Upper lobe of left lung (tissue), 6 donors: ENCODE data around the gene ADAMTS4. TPM values are rescaled to one million over a fixed set of nuclear protein-coding genes. Genes with fewer than 3 reads are reported as not detected.

Source experiments
- ATAC-seq, 2 donors: fragments of 200-7000 bp; cut with Tn5 transposase; one replicate each; pipeline ENCODE4 v1.9.1; 2022; ENCODE audit warnings: mild to moderate bottlenecking in 2 of 2, moderate library complexity in 2 of 2; ENCODE audit not compliant: low FRiP score in 2 of 2
- DNase-seq, 2 donors: peaks; one replicate each; pipeline ENCODE4 v3.0.0-alpha.2; 2019 to 2020
- H3K27ac ChIP-seq, 4 donors: fragments of 200-600 bp; sonication (generic); one replicate each; pipeline ENCODE4 v1.5.1; 2016 to 2019
- H3K27me3 ChIP-seq, 4 donors: fragments of 200-600 bp; sonication (generic); one replicate each; pipeline ENCODE4 v1.5.1; 2017 to 2019
- H3K36me3 ChIP-seq, 4 donors: fragments of 200-600 bp; sonication (generic); one replicate each; pipeline ENCODE4 v1.5.1; 2016 to 2019
- H3K4me1 ChIP-seq, 4 donors: fragments of 200-600 bp; sonication (generic); one replicate each; pipeline ENCODE4 v1.5.1; 2018 to 2019
- H3K4me3 ChIP-seq, 4 donors: fragments of 200-600 bp; sonication (generic); one replicate each; pipeline ENCODE4 v1.5.1; 2017 to 2019; ENCODE audit warnings: mild to moderate bottlenecking in 2 of 4, moderate library complexity in 1 of 4
- H3K9me3 ChIP-seq, 4 donors: fragments of 200-600 bp; sonication (generic); one replicate each; pipeline ENCODE4 v1.5.1; 2018 to 2019
- CTCF ChIP-seq, 6 experiments: fragments of 450-650 bp in 4 of 6; fragments of 200-600 bp in 2 of 6; sonication (generic) in 2 of 6; IDR thresholded peaks; one replicate each; pipeline ENCODE4 v1.5.1; 2016 to 2019; ENCODE audit warnings: antibody characterized with exemption in 6 of 6
- EP300 ChIP-seq, 4 donors: sonication (generic); formaldehyde crosslinking; IDR thresholded peaks; one replicate each; pipeline ENCODE4 v1.5.1; 2017; ENCODE audit warnings: antibody characterized with exemption in 4 of 4, control low read depth in 2 of 4
- POLR2A ChIP-seq, 4 donors: fragments of 450-650 bp; IDR thresholded peaks; one replicate each; pipeline ENCODE4 v1.5.1; 2016 to 2017; ENCODE audit warnings: antibody characterized with exemption in 4 of 4, mild to moderate bottlenecking in 2 of 4
- POLR2AphosphoS5 ChIP-seq, 2 donors: sonication (generic); formaldehyde crosslinking; IDR thresholded peaks; one replicate each; pipeline ENCODE4 v1.5.1; 2017; ENCODE audit warnings: antibody characterized with exemption in 2 of 2
- WGBS, 2 donors: methylation state at CpG; one replicate each; pipeline ENCODE4 v1.1.5; 2017 to 2018; 5-methylcytosine and 5-hydroxymethylcytosine counted together
- total RNA-seq, 6 donors: library from RNA; depleted of rRNA in 4 of 6; stranded (reverse); fragments of >200 nt in 4 of 6; gene quantifications; one replicate each; pipeline versions ENCODE4 v1.1.0 to v1.2.1, GENCODE V29; 2016 to 2021
- donor health status: DM: no; HTN: no; CAD: no; lungs with moderate emphysema.
- donor health status: DM: no; HTN: yes; CAD: no; lungs with severe emphysema.

The ADAMTS4 gene
- total RNA-seq, 6 donors from 2014 or later = 0.91 to 18.6 (median 3.0) TPM

- TF ChIP-seq CTCF (IDR thresholded peaks at IDR 0.05) (no peak), POLR2A (IDR thresholded peaks at IDR 0.05) (no peak), EP300 (IDR thresholded peaks at IDR 0.05) (no peak)
- ATAC-seq (no peak), DNase-seq (no peak)
- Histone ChIP-seq H3K4me1 (peaks cover 29 to 35% (median 31%) of the 10 kb centered on the region in 4 donors), H3K9me3 (no peaks in the 10 kb centered on the region), H3K36me3 (peaks cover 0 to 10% (median 0%) of the 10 kb centered on the region in 4 donors), H3K27me3 (no peaks in the 10 kb centered on the region), H3K27ac (no peak overlapping the region), H3K4me3 (no peak overlapping the region)
- 97 to 99% methylated on average over 5 of the region's 5 CpGs for WGBS, 2 donors
Observed at GRCh38 chr1:161189036-161189435, 9.8 kb downstream of the ADAMTS4 start.

GRCh38 chr1:161188381-161188780 lies 10.5 kb downstream of the ADAMTS4 start:
- ATAC-seq = no peak
- peaks cover 33 to 41% (median 34%) of the 10 kb centered on the region in 4 donors for H3K4me1 ChIP-seq
- TF ChIP-seq CTCF (IDR thresholded peaks at IDR 0.05) (no peak), POLR2A (IDR thresholded peaks at IDR 0.05) (no peak), POLR2AphosphoS5 (IDR thresholded peaks at IDR 0.05) (no peak), EP300 (IDR thresholded peaks at IDR 0.05) (no peak)
- H3K9me3 ChIP-seq = no peaks in the 10 kb centered on the region
- H3K27me3 ChIP-seq = no peaks in the 10 kb centered on the region
- 73% methylated on average over 6 of the region's 6 CpGs for WGBS, 2 donors
- H3K36me3 ChIP-seq = peaks cover 0 to 10% (median 0%) of the 10 kb centered on the region in 4 donors
- no peak for DNase-seq
- no peak overlapping the region for H3K27ac ChIP-seq
- no peak overlapping the region for H3K4me3 ChIP-seq

- no peak for DNase-seq
- TF ChIP-seq POLR2AphosphoS5 (IDR thresholded peaks at IDR 0.05) (no peak), CTCF (IDR thresholded peaks at IDR 0.05) (no peak), EP300 (IDR thresholded peaks at IDR 0.05) (no peak), POLR2A (IDR thresholded peaks at IDR 0.05) (no peak)
- no peak for ATAC-seq
- Histone ChIP-seq H3K4me1 (peaks cover 33 to 40% (median 34%) of the 10 kb centered on the region in 4 donors), H3K36me3 (peaks cover 0 to 10% (median 0%) of the 10 kb centered on the region in 4 donors), H3K27me3 (no peaks in the 10 kb centered on the region), H3K4me3 (no peak overlapping the region), H3K27ac (no peak overlapping the region), H3K9me3 (no peaks in the 10 kb centered on the region)
- 75 to 77% methylated on average over 3 of the region's 3 CpGs for WGBS, 2 donors
Observed at GRCh38 chr1:161187311-161187710, 11.5 kb downstream of the ADAMTS4 start.

- no peaks in the 10 kb centered on the region for H3K9me3 ChIP-seq
- peak in 1 of 2 donors; percentile 65 for ATAC-seq
- H3K4me3 ChIP-seq = no peak overlapping the region
- H3K27ac ChIP-seq = peak overlapping the region; percentile 48 to 79 (median 73)
- DNase-seq = no peak
- H3K27me3 ChIP-seq = no peaks in the 10 kb centered on the region
- peaks cover 33 to 40% (median 34%) of the 10 kb centered on the region in 4 donors for H3K4me1 ChIP-seq
- no peaks in the 10 kb centered on the region for H3K36me3 ChIP-seq
- whole genome bisulfite sequencing, 2 donors = 12 to 26% methylated on average over 2 of the region's 2 CpGs
- no peak for TF ChIP-seq CTCF (IDR thresholded peaks at IDR 0.05)
- no peak for TF ChIP-seq POLR2AphosphoS5 (IDR thresholded peaks at IDR 0.05)
- peak in 1 of 4 donors; percentile 5 for TF ChIP-seq POLR2A (IDR thresholded peaks at IDR 0.05)
Observed at GRCh38 chr1:161185732-161186311, 13.0 kb downstream of the ADAMTS4 start.

- TF ChIP-seq CTCF (IDR thresholded peaks at IDR 0.05) = no peak
- TF ChIP-seq POLR2A (IDR thresholded peaks at IDR 0.05) = peak in 2 of 4 donors; percentile 14 to 19
- peak; percentile 47 to 80 for TF ChIP-seq POLR2AphosphoS5 (IDR thresholded peaks at IDR 0.05)
- WGBS, 2 donors = 3 to 4% methylated on average over 3 of the region's 3 CpGs
- Histone ChIP-seq H3K27ac (peak overlapping the region; percentile 48 to 79 (median 73)), H3K36me3 (no peaks in the 10 kb centered on the region), H3K4me3 (no peak overlapping the region), H3K27me3 (no peaks in the 10 kb centered on the region), H3K9me3 (no peaks in the 10 kb centered on the region), H3K4me1 (peaks cover 33 to 40% (median 34%) of the 10 kb centered on the region in 4 donors)
- peak; percentile 89 for ATAC-seq
- DNase-seq = peak in 1 of 2 donors; percentile 81
Observed at GRCh38 chr1:161185282-161185682, 13.6 kb downstream of the ADAMTS4 start.
